ENCODE data around the gene PLGRKT.

DNA sequence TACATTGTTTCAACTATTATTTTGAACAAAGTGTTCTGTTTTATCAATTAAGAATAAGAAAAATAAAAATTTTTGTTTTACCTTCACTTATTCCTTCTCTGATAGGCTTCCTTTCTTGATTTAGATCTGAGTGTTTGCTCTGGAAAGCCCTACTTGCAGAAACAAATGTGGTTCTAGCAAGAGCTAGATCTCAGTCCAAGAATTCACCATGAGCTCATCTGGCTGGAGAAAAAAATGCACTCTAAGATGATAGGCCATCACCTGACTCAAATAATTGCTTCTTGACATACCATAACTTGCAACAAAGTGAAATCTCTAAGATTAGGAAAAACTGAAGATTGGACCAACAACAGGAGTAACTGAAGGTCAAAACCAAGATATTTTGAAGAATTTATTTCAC lies 126.9 kb downstream of the PLGRKT start:
- TF ChIP-seq, protein P1, sequence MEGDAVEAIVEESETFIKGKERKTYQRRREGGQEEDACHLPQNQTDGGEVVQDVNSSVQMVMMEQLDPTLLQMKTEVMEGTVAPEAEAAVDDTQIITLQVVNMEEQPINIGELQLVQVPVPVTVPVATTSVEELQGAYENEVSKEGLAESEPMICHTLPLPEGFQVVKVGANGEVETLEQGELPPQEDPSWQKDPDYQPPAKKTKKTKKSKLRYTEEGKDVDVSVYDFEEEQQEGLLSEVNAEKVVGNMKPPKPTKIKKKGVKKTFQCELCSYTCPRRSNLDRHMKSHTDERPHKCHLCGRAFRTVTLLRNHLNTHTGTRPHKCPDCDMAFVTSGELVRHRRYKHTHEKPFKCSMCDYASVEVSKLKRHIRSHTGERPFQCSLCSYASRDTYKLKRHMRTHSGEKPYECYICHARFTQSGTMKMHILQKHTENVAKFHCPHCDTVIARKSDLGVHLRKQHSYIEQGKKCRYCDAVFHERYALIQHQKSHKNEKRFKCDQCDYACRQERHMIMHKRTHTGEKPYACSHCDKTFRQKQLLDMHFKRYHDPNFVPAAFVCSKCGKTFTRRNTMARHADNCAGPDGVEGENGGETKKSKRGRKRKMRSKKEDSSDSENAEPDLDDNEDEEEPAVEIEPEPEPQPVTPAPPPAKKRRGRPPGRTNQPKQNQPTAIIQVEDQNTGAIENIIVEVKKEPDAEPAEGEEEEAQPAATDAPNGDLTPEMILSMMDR (IDR thresholded peaks at IDR 0.05) = no peak
- TF ChIP-seq POLR2A (IDR thresholded peaks at IDR 0.05) (no peak), EP300 (IDR thresholded peaks at IDR 0.05) (no peak)
